HL-60 (cell line): ENCODE measurements around the gene TRABD2B.

Experiments
- CTCF ChIP-seq: IDR thresholded peaks from one replicate; pipeline ENCODE4 v1.5.1; 2011; ENCODE audit warnings: low read length, control low read depth, inconsistent platforms; ENCODE audit not compliant: insufficient read depth
- POLR2AphosphoS5 ChIP-seq: IDR thresholded peaks from 2 replicates; pipeline ENCODE4 v1.6.1; 2012; ENCODE audit warnings: low read depth
- SPI1 ChIP-seq: IDR thresholded peaks from 2 replicates; pipeline ENCODE4 v1.6.1; 2012; ENCODE audit warnings: low read depth, mild to moderate bottlenecking, borderline replicate concordance
- TF ChIP-seq, protein P1 (sequence below): IDR thresholded peaks from 2 replicates; pipeline ENCODE4 v1.6.1; 2012; ENCODE audit warnings: low read depth; ENCODE audit not compliant: insufficient replicate concordance

DNA sequence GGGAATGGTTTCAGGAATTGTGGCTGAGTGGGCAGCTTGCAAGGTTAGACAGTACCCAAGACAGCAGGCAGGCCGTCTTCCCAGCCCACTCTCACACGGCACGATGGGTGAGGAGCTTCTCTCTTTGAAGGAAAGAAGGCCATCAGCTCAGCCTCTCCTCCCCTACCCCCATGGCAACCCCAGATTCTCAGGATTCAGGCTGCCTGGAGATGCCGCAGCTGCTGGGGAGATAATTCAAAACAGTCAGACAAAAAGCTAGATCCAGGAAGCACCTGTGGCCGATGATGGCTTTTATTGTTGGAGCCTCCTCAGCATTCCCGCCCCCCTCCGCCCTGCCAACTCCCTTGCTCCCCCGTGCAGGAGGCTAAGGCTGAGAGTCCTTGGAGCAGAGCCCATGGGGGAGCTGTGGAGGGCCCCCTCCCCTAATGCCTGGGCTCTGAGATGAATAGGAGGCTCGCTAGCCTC, 220.5 kb downstream of the TRABD2B start:
- TF ChIP-seq CTCF (no peak), POLR2AphosphoS5 (no peak), SPI1 (no peak)
- TF ChIP-seq, protein P1, sequence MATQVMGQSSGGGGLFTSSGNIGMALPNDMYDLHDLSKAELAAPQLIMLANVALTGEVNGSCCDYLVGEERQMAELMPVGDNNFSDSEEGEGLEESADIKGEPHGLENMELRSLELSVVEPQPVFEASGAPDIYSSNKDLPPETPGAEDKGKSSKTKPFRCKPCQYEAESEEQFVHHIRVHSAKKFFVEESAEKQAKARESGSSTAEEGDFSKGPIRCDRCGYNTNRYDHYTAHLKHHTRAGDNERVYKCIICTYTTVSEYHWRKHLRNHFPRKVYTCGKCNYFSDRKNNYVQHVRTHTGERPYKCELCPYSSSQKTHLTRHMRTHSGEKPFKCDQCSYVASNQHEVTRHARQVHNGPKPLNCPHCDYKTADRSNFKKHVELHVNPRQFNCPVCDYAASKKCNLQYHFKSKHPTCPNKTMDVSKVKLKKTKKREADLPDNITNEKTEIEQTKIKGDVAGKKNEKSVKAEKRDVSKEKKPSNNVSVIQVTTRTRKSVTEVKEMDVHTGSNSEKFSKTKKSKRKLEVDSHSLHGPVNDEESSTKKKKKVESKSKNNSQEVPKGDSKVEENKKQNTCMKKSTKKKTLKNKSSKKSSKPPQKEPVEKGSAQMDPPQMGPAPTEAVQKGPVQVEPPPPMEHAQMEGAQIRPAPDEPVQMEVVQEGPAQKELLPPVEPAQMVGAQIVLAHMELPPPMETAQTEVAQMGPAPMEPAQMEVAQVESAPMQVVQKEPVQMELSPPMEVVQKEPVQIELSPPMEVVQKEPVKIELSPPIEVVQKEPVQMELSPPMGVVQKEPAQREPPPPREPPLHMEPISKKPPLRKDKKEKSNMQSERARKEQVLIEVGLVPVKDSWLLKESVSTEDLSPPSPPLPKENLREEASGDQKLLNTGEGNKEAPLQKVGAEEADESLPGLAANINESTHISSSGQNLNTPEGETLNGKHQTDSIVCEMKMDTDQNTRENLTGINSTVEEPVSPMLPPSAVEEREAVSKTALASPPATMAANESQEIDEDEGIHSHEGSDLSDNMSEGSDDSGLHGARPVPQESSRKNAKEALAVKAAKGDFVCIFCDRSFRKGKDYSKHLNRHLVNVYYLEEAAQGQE, result no peak
